T-helper 22 cell (primary cell): ENCODE data around the gene GPR22.

ENCODE experiments used
- DNase-seq: peaks from one replicate; pipeline ENCODE4 v3.0.0-alpha.2; 2020; ENCODE audit warnings: low read depth

Gene GPR22

GRCh38 chr7:107479303-107479702, 9.4 kb downstream of the GPR22 start:
- DNase-seq, result no peak

- DNase-seq, result no peak
Observed at GRCh38 chr7:107480932-107481331, 11.1 kb downstream of the GPR22 start.

GRCh38 chr7:107482571-107482970, 12.7 kb downstream of the GPR22 start:
- DNase-seq, result no peak

- no peak for DNase-seq
Observed at GRCh38 chr7:107486041-107486440, 16.2 kb downstream of the GPR22 start.

- no peak for DNase-seq
Observed at GRCh38 chr7:107492875-107493274, 23.0 kb downstream of the GPR22 start.

- DNase-seq, result no peak
Observed at GRCh38 chr7:107494315-107494751, 24.5 kb downstream of the GPR22 start.

GRCh38 chr7:107494884-107495283, 25.0 kb downstream of the GPR22 start:
- DNase-seq, result no peak

- no peak for DNase-seq
Observed at GRCh38 chr7:107495516-107495915, 25.7 kb downstream of the GPR22 start.

GRCh38 chr7:107499731-107500130, 29.9 kb downstream of the GPR22 start:
- no peak for DNase-seq

GRCh38 chr7:107501593-107501992, 31.7 kb downstream of the GPR22 start:
- no peak for DNase-seq

GRCh38 chr7:107502154-107502553, 32.3 kb downstream of the GPR22 start:
- DNase-seq, result no peak

GRCh38 chr7:107502797-107503196, 32.9 kb downstream of the GPR22 start:
- no peak for DNase-seq

GRCh38 chr7:107503687-107504086, 33.8 kb downstream of the GPR22 start:
- DNase-seq, result no peak

GRCh38 chr7:107505362-107505761, 35.5 kb downstream of the GPR22 start:
- no peak for DNase-seq

GRCh38 chr7:107505997-107506673, 36.3 kb downstream of the GPR22 start:
- no peak for DNase-seq

- no peak for DNase-seq
Observed at GRCh38 chr7:107506674-107507339, 37.0 kb downstream of the GPR22 start.
